Measurements from ENCODE around the gene KIF2A.

- TF ChIP-seq POLR2AphosphoS5 (IDR thresholded peaks at IDR 0.05; ENCODE audit: low read depth, low read length) (no peak), POLR2A (IDR thresholded peaks at IDR 0.05; ENCODE audit: low read depth, low read length) (no peak)
Measured at GRCh38 chr5:62309107-62309506, 3.1 kb downstream of the KIF2A start.
